CD4-positive, alpha-beta T cell (primary cell): Measurements from ENCODE around the gene CCDC183. TPM values are rescaled to one million over a fixed set of nuclear protein-coding genes. Genes with fewer than 3 reads are reported as not detected.

ENCODE experiments used
- ATAC-seq: fragments of 200-7000 bp; cut with Tn5 transposase; one replicate; pipeline ENCODE4 v1.10.0; 2022; ENCODE audit warnings: mild to moderate bottlenecking; ENCODE audit not compliant: poor library complexity
- CTCF ChIA-PET: fragments of 350-600 bp; sonication (Branson Sonifier 250); formaldehyde crosslinking; loops from one replicate; lab custom pipeline; 2021; ENCODE audit warnings: antibody characterized with exemption, inconsistent platforms; lab: Charles Lee
- POLR2A ChIA-PET: fragments of 350-600 bp; sonication (Branson Sonifier 250); formaldehyde crosslinking; loops from one replicate; lab custom pipeline; 2021; ENCODE audit warnings: antibody characterized with exemption, inconsistent platforms; lab: Charles Lee
- DNase-seq, 14 experiments: peaks; one replicate each; pipeline ENCODE4 v3.0.0-alpha.2; 2013 to 2020; ENCODE audit warnings: mixed read lengths in 2 of 14
- H3K27ac ChIP-seq, 2 donors: one replicate each; pipeline versions ENCODE4 v1.5.1 to v1.7.0; 2013; ENCODE audit warnings: low read length in 2 of 2, low read depth in 1 of 2, mild to moderate bottlenecking in 1 of 2
- H3K27me3 ChIP-seq, 2 experiments: 1 replicate in 1 of 2; 2 replicates in 1 of 2; pipeline versions ENCODE4 v1.6.1 to v1.7.0; 2013; ENCODE audit warnings: low read length in 2 of 2, control low read depth in 1 of 2, mild to moderate bottlenecking in 1 of 2, moderate library complexity in 1 of 2; ENCODE audit not compliant: insufficient read depth in 2 of 2, control insufficient read depth in 1 of 2
- H3K36me3 ChIP-seq: one replicate; pipeline ENCODE4 v1.6.1; 2013; ENCODE audit warnings: low read length, control low read depth; ENCODE audit not compliant: insufficient read depth
- H3K4me1 ChIP-seq: one replicate; pipeline ENCODE4 v1.6.1; 2013; ENCODE audit warnings: low read length, control low read depth; ENCODE audit not compliant: insufficient read depth
- H3K4me3 ChIP-seq: one replicate; pipeline ENCODE4 v1.5.1; 2013; ENCODE audit warnings: mild to moderate bottlenecking, low read length, moderate library complexity
- H3K9me3 ChIP-seq, 2 experiments: 1 replicate in 1 of 2; 2 replicates in 1 of 2; pipeline versions ENCODE4 v1.6.1 to v1.7.0; 2013; ENCODE audit warnings: low read length in 2 of 2, mild to moderate bottlenecking in 2 of 2, control low read depth in 1 of 2, moderate library complexity in 1 of 2; ENCODE audit not compliant: control insufficient read depth in 1 of 2, insufficient read depth in 1 of 2
- H3K27ac Mint-ChIP-seq: one replicate; pipeline ENCODE4 v1.8.0; 2020; ENCODE audit warnings: mixed read lengths
- H3K27me3 Mint-ChIP-seq: one replicate; pipeline ENCODE4 v1.8.0; 2021; ENCODE audit warnings: mixed read lengths
- H3K36me3 Mint-ChIP-seq: one replicate; pipeline ENCODE4 v1.8.0; 2021; ENCODE audit warnings: low read depth, mixed read lengths
- H3K4me1 Mint-ChIP-seq: one replicate; pipeline ENCODE4 v1.8.0; 2021; ENCODE audit warnings: low read depth, mixed read lengths
- H3K4me3 Mint-ChIP-seq: one replicate; pipeline ENCODE4 v1.8.0; 2020; ENCODE audit warnings: mild to moderate bottlenecking, mixed read lengths
- H3K9me3 Mint-ChIP-seq: one replicate; pipeline ENCODE4 v1.8.0; 2020; ENCODE audit warnings: mixed read lengths
- CTCF ChIP-seq: fragments of 200-600 bp; IDR thresholded peaks from one replicate; pipeline ENCODE4 v1.8.0; 2022; ENCODE audit warnings: antibody characterized with exemption, mild to moderate bottlenecking
- intact Hi-C, 2 experiments: fragments of 100-400 bp; cut with DNase I in 1 of 2; cut with micrococcal nuclease in 1 of 2; formaldehyde crosslinking; loops; one replicate each; pipeline versions ENCODE4 v1.15.1 to v1.9.0; 2023 to 2025; cut with DNase I, micrococcal nuclease
- polyA plus RNA-seq, 2 donors: library from polyadenylated mRNA; unstranded; fragments of 120-200 nt; gene quantifications; one replicate each; pipeline ENCODE4 v1.2.1, GENCODE V29; 2013
- total RNA-seq, 174 experiments: library from RNA in 2 of 174; stranded (reverse) in 2 of 174; gene quantifications; one replicate each; pipeline ENCODE4 v1.2.3 and lab custom pipeline; 2021 to 2026

Gene CCDC183
- total RNA-seq: 1 to 10 TPM; 3.0 to 4.6 TPM
- 1.2 TPM for polyA plus RNA-seq (2013, experiment 1 of 2)
- polyA plus RNA-seq (2013, experiment 2 of 2): 2.0 TPM
- total RNA-seq (lab: John Stamatoyannopoulos, UW): 0 to 4.1 (median 1.4) reads per million in 172 experiments

GRCh38 chr9:136796238-136796774 lies at the start of gene CCDC183:
CCDC183 (plus strand) TSS chr9:136796338; CDS start chr9:136796398, 60 bp downstream.
- Mint-ChIP-seq H3K36me3 (no peaks in the 10 kb centered on the region), H3K4me1 (peaks cover 45% of the 10 kb centered on the region), H3K27me3 (no peaks in the 10 kb centered on the region), H3K4me3 (peak within 1 kb of the TSS; percentile 38), H3K27ac (peak within 1 kb of the TSS; percentile 45), H3K9me3 (no peaks in the 10 kb centered on the region)
- ChIA-PET CTCF (no interaction called here), POLR2A (interaction anchor here (1.1 kb wide), 1 partner anchor 68 kb away, joined by 4 read pairs; no protein-coding TSS in a partner anchor)
- no peak for TF ChIP-seq CTCF
- H3K4me1 ChIP-seq: peaks cover 46% of the 10 kb centered on the region
- intact Hi-C loops: loop anchor here in 1 of 2 experiments (10.0 kb wide), 1 partner anchor 658 kb away; the partner anchor contains the start of gene NSMF
- no peak for ATAC-seq
- no peaks in the 10 kb centered on the region for H3K9me3 ChIP-seq
- H3K36me3 ChIP-seq: peaks cover 14% of the 10 kb centered on the region
- no peaks in the 10 kb centered on the region for H3K27me3 ChIP-seq
- DNase-seq: no peak
- no peak within 1 kb of the TSS for H3K4me3 ChIP-seq
- H3K27ac ChIP-seq: no peak within 1 kb of the TSS

GRCh38 chr9:136746621-136747020 lies 49.5 kb upstream of the CCDC183 start:
- Histone ChIP-seq H3K36me3 (no peaks in the 10 kb centered on the region), H3K27ac (no peak overlapping the region), H3K4me3 (no peak overlapping the region), H3K4me1 (peaks cover 10% of the 10 kb centered on the region), H3K27me3 (peaks cover 9 to 14% of the 10 kb centered on the region in 2 experiments), H3K9me3 (peaks cover 4 to 21% of the 10 kb centered on the region in 2 experiments)
- H3K36me3 Mint-ChIP-seq: no peaks in the 10 kb centered on the region
- no peak overlapping the region for H3K27ac Mint-ChIP-seq
- DNase-seq (no peak), ATAC-seq (no peak)
- intact Hi-C loops: no loop called here
- no peaks in the 10 kb centered on the region for H3K4me1 Mint-ChIP-seq
- ChIA-PET CTCF (no interaction called here), POLR2A (no interaction called here)
- H3K4me3 Mint-ChIP-seq: no peak overlapping the region
- H3K9me3 Mint-ChIP-seq: peaks cover 5% of the 10 kb centered on the region
- TF ChIP-seq CTCF: no peak
- H3K27me3 Mint-ChIP-seq: peaks cover 5% of the 10 kb centered on the region

GRCh38 chr9:136747161-136748060 lies 48.7 kb upstream of the CCDC183 start:
- H3K27ac Mint-ChIP-seq: no peak overlapping the region
- ATAC-seq: no peak
- peaks cover 4 to 7% of the 10 kb centered on the region in 2 experiments for H3K27me3 ChIP-seq
- no peaks in the 10 kb centered on the region for H3K36me3 ChIP-seq
- ChIA-PET POLR2A (no interaction called here), CTCF (no interaction called here)
- H3K9me3 ChIP-seq: peaks cover 9 to 19% of the 10 kb centered on the region in 2 experiments
- no peaks in the 10 kb centered on the region for H3K4me1 Mint-ChIP-seq
- H3K4me3 ChIP-seq: no peak overlapping the region
- H3K36me3 Mint-ChIP-seq: no peaks in the 10 kb centered on the region
- H3K27ac ChIP-seq: no peak overlapping the region
- H3K4me1 ChIP-seq: peaks cover 2% of the 10 kb centered on the region
- peaks cover 10% of the 10 kb centered on the region for H3K27me3 Mint-ChIP-seq
- peaks cover 9% of the 10 kb centered on the region for H3K9me3 Mint-ChIP-seq
- no peak overlapping the region for H3K4me3 Mint-ChIP-seq
- no peak for TF ChIP-seq CTCF
- intact Hi-C loops: no loop called here
- peak in 1 of 14 experiments; percentile 4 for DNase-seq
